HG03521 (cell line): Measurements from ENCODE around the gene DDX60.
"Not testable (repeated sequence)": the region's sequence is repeated elsewhere in the genome, so short reads cannot be mapped to it uniquely, and the experiment has no call there.

Experiments used
- ATAC-seq: cut with Tn5 transposase; IDR thresholded peaks from one replicate; pipeline ENCODE4 v1.9.1; 2021; ENCODE audit warnings: mild to moderate bottlenecking, moderate library complexity; ENCODE audit not compliant: unreplicated experiment

The DDX60 gene

GRCh38 chr4:168293386-168293975 lies 25.1 kb downstream of the DDX60 start:
- peak; percentile 52 for ATAC-seq

DNA sequence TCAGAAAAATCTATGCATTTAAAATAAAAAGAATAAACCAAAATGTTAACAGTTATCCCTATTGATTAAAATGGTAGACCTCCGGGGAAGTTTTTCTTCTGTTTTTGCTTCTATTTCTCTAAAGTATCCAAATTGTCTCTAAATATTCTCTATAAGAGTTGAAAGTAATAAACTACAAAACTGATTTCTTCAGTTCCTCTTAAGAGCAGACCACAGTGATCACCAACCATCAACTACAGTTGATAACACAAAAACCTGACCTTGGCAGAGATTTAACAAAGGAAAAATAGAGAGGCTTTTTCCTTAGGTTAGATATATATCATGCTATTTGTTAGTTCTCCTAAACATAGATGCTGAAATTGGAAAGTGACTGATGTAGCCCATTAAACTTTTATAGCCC lies 27.3 kb downstream of the DDX60 start:
- ATAC-seq, result no peak

GRCh38 chr4:168285850-168286249 lies 32.7 kb downstream of the DDX60 start:
- ATAC-seq, result not testable (repeated sequence)

DNA sequence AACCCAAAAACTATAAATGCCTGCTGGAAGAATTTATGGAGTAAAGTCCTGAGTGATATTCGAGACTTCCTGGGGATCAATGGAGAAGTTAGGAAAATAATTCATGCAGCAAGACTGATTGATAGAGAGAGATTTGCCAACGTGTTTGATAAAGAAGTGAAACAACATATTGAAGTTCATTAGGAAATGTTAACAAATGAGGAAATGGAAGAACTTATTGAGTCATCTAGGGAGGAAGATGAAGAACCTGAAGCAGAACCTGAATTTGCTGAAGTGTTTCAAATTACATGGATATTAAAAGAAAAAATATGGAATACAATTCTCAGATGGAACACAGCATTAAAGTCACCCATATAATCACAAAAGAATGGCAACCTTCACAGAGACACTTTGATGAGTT lies 39.0 kb downstream of the DDX60 start:
- ATAC-seq, result no peak

GRCh38 chr4:168275836-168276235 lies 42.7 kb downstream of the DDX60 start:
- ATAC-seq, result no peak

- no peak for ATAC-seq
Observed at GRCh38 chr4:168274871-168275270, 43.7 kb downstream of the DDX60 start.

GRCh38 chr4:168273838-168274237 lies 44.7 kb downstream of the DDX60 start:
- ATAC-seq, result no peak

DNA sequence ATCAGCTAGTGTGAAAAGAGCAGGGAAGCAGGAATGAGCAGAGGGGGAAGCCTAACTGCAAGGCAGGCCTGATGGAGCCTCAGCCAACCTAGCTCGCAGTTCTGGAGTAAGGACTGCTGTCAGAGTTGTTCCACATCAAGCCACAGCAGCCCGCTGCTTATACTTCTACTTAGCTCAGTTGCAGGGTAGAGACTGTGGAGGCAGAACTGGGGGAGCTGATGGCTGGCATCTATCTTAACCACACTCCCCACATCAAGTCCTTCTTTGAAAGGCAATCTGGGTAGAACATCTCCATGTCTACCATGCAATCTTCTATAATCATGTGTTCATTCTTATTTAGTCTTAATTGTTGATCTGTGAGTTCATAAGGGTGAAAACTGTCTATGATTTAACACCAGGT lies 46.1 kb downstream of the DDX60 start:
- no peak for ATAC-seq

- no peak for ATAC-seq
Observed at GRCh38 chr4:168269896-168270295, 48.7 kb downstream of the DDX60 start.

GRCh38 chr4:168265327-168265726 lies 53.2 kb downstream of the DDX60 start:
- no peak for ATAC-seq

- no peak for ATAC-seq
Observed at GRCh38 chr4:168264903-168265302, 53.6 kb downstream of the DDX60 start.

- no peak for ATAC-seq
Observed at GRCh38 chr4:168263039-168263438, 55.5 kb downstream of the DDX60 start.

DNA sequence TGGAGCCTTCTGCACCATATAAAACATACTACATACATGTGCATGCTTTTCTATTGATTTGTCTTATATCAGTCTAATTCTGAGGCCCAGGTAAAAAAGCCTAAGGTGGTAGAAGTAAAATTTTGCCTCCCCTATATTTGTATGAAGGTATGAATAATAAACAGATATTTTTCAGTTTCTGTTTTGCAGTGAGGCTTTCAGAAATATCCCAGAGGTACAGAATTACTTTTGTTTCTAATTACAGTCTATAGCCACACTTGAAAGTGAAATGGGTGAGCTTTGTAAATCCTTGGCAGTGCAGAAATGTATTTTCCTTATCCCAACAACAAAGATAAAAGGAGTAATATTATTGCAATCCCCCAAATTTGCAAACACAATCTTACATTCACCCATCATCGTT lies 59.5 kb downstream of the DDX60 start:
- no peak for ATAC-seq

- no peak for ATAC-seq
Observed at GRCh38 chr4:168257768-168258167, 60.8 kb downstream of the DDX60 start.

- ATAC-seq, result no peak
Observed at GRCh38 chr4:168248176-168248710, 70.3 kb downstream of the DDX60 start.

DNA sequence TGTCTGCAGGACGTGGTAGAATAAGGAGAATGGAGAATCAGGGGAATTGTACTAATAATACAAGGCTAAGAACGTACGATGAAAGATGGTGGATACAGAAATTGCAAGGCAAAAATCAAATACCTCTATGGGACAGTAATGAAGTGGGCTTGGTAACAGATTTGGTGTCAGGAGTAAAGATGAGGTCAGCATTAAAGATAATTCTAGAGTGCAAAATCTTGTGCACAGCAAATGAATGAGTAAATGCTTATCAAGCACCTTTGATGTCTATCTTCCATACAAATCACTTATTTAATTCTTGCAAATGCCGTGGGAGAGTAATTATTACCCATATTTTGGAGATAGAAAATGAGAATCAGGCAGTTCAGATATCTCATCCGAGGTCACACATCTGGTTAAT lies 70.9 kb downstream of the DDX60 start:
- ATAC-seq, result no peak

DNA sequence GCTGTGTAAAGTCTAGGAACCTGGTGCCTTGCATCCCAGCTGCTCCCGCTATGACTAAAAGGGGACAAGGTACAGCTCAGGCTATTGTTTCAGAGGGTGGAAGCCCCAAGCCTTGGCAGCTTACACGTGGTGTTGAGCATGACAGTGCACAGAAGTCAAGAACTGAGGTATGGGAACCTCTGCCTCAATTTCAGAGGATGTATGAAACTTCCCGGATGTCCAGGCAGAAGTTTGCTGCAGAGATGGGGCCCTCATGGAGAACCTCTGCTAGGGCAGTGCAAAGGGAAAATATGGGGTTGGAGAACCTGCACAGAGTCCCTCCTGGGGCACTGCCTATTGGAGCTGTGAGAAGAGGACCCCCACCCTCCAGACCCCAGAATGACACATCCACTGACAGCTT lies 76.6 kb downstream of the DDX60 start:
- ATAC-seq, result no peak

- ATAC-seq, result no peak
Observed at GRCh38 chr4:168240821-168241220, 77.7 kb downstream of the DDX60 start.

DNA sequence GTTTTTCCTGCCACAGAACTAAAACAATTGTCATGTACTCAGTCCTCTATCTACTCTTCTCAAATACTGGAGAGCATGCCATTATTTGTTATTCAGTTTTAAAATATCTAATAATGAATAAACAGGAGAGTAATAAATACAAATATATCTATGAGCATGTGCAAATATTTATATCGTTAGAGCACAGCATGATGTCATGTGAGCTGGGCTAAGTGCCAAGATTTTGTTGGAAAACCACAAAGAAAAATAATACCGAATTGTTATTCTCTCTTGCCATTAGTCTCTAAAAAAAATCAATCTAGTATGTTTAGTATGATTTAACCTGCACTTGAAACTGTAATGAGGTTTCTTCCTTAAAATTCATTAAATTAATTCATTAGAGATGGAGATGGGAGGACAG lies 97.3 kb downstream of the DDX60 start:
- no peak for ATAC-seq

GRCh38 chr4:168220893-168221292 lies 97.7 kb downstream of the DDX60 start:
- ATAC-seq, result no peak

GRCh38 chr4:168218645-168219044 lies 99.9 kb downstream of the DDX60 start:
- no peak for ATAC-seq

- not testable (repeated sequence) for ATAC-seq
Observed at GRCh38 chr4:168213511-168213910, 105.0 kb downstream of the DDX60 start.

DNA sequence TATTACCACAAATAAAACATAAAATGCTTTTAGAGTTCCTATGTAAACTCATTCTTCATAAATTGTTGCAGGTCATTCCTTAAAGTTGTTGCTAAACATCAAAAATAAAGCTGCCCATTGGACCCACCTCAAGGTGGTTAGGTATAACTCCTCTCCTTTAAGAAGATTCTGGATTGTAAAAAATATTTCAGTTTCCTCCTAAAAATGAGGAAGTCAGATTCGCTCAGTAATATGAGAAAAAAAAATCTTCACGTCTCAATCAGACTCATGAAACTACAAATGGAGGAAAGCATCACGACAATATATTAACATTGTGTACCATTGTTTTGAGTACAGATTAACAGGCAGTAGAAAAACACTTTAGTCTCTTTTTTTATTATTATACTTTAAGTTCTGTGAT lies 105.9 kb downstream of the DDX60 start:
- ATAC-seq, result no peak
